IMR-90 (cell line): ENCODE data around the gene KMT2D. TPM values are rescaled to one million over a fixed set of nuclear protein-coding genes. Genes with fewer than 3 reads are reported as not detected.

Experiments used
- ATAC-seq: fragments of 200-7000 bp; cut with Tn5 transposase; 2 replicates; pipeline ENCODE4 v1.9.1; 2020; ENCODE audit warnings: low read depth, mild to moderate bottlenecking, moderate library complexity
- BruUV-seq: library from RNA; stranded (reverse); fragments of 400-500 nt; replicated peaks from 2 replicates; lab custom pipeline; 2021; lab: Mats Ljungman, UMichigan
- CTCF ChIA-PET: fragments of 300-600 bp; formaldehyde crosslinking; extraction: SDS; loops from one replicate; lab custom pipeline; 2021; ENCODE audit warnings: antibody characterized with exemption; lab: Yijun Ruan, JAX
- POLR2A ChIA-PET: fragments of 300-600 bp; sonication (Branson Sonifier 250); formaldehyde crosslinking; loops from one replicate; lab custom pipeline; 2022; ENCODE audit warnings: antibody characterized with exemption; ENCODE audit not compliant: unreplicated experiment; lab: Charles Lee
- DNase-seq: peaks from one replicate; pipeline ENCODE4 v3.0.0; 2013
- H2AFZ ChIP-seq: replicated peaks from 2 replicates; pipeline ENCODE3; 2013; ENCODE audit warnings: low read length, mild to moderate bottlenecking; ENCODE audit not compliant: poor library complexity
- H2AK5ac ChIP-seq: 2 replicates; pipeline ENCODE4 v1.6.1; 2013; ENCODE audit warnings: low read depth, low read length, inconsistent platforms
- H2AK9ac ChIP-seq: replicated peaks from 2 replicates; pipeline ENCODE3; 2013; ENCODE audit warnings: mild to moderate bottlenecking, low read depth, low read length, moderate library complexity; ENCODE audit not compliant: poor library complexity
- H2BK120ac ChIP-seq: 2 replicates; pipeline ENCODE4 v1.6.1; 2013; ENCODE audit warnings: low read depth, low read length, inconsistent platforms
- H2BK15ac ChIP-seq: 3 replicates; pipeline ENCODE4 v1.6.1; 2013; ENCODE audit warnings: low read depth, low read length, inconsistent platforms
- H2BK20ac ChIP-seq: 2 replicates; pipeline ENCODE4 v1.6.1; 2013; ENCODE audit warnings: low read depth, mild to moderate bottlenecking, inconsistent platforms, low read length, moderate library complexity
- H2BK5ac ChIP-seq: 2 replicates; pipeline ENCODE4 v1.6.1; 2013; ENCODE audit warnings: mild to moderate bottlenecking, low read depth, low read length, inconsistent platforms; ENCODE audit not compliant: poor library complexity, severe bottlenecking
- H3K14ac ChIP-seq: replicated peaks from 2 replicates; pipeline ENCODE4 v1.6.1; 2013; ENCODE audit warnings: low read depth, low read length, inconsistent platforms
- H3K18ac ChIP-seq: 2 replicates; pipeline ENCODE4 v1.6.1; 2013; ENCODE audit warnings: low read depth, low read length, control low read depth
- H3K23ac ChIP-seq: 2 replicates; pipeline ENCODE4 v1.6.1; 2013; ENCODE audit warnings: low read depth, low read length, inconsistent platforms
- H3K27ac ChIP-seq: 2 replicates; pipeline ENCODE4 v1.5.1; 2013; ENCODE audit warnings: mild to moderate bottlenecking, control low read depth, low read length; ENCODE audit not compliant: insufficient read depth
- H3K27me3 ChIP-seq: 2 replicates; pipeline ENCODE4 v1.6.1; 2013; ENCODE audit warnings: low read length; ENCODE audit not compliant: control insufficient read depth, insufficient read depth
- H3K36me3 ChIP-seq: 2 replicates; pipeline ENCODE4 v1.6.1; 2013; ENCODE audit warnings: low read length, mixed read lengths; ENCODE audit not compliant: control insufficient read depth, insufficient read depth
- H3K4ac ChIP-seq: 2 replicates; pipeline ENCODE4 v1.6.1; 2013; ENCODE audit warnings: low read depth, low read length, inconsistent platforms
- H3K4me1 ChIP-seq: 2 replicates; pipeline ENCODE4 v1.6.1; 2013; ENCODE audit warnings: low read length, mixed read lengths; ENCODE audit not compliant: control insufficient read depth, insufficient read depth
- H3K4me2 ChIP-seq: 2 replicates; pipeline ENCODE4 v1.6.1; 2013; ENCODE audit warnings: low read depth, mild to moderate bottlenecking, control low read depth, low read length, moderate library complexity
- H3K4me3 ChIP-seq: 2 replicates; pipeline ENCODE4 v1.5.1; 2013; ENCODE audit warnings: low read depth, mild to moderate bottlenecking, control low read depth, low read length, moderate library complexity; ENCODE audit not compliant: insufficient read depth
- H3K56ac ChIP-seq: 2 replicates; pipeline ENCODE4 v1.6.1; 2013; ENCODE audit warnings: low read length, inconsistent platforms; ENCODE audit not compliant: insufficient read depth; ENCODE audit errors: extremely low read depth
- H3K79me1 ChIP-seq, 2 experiments: 2 replicates each; pipeline ENCODE4 v1.6.1; 2013; ENCODE audit warnings: low read length in 2 of 2, inconsistent platforms in 1 of 2, low read depth in 1 of 2
- H3K9ac ChIP-seq: 2 replicates; pipeline ENCODE4 v1.6.1; 2013; ENCODE audit warnings: low read depth, low read length, control low read depth
- H3K9me1 ChIP-seq: 2 replicates; pipeline ENCODE4 v1.6.1; 2013; ENCODE audit warnings: low read length, inconsistent platforms; ENCODE audit not compliant: insufficient read depth
- H3K9me3 ChIP-seq: 2 replicates; pipeline ENCODE4 v1.6.1; 2013; ENCODE audit warnings: low read length; ENCODE audit not compliant: control insufficient read depth, insufficient read depth
- H4K20me1 ChIP-seq: 2 replicates; pipeline ENCODE4 v1.6.1; 2013; ENCODE audit warnings: low read length, inconsistent platforms; ENCODE audit not compliant: insufficient read depth
- H4K5ac ChIP-seq: 2 replicates; pipeline ENCODE4 v1.6.1; 2013; ENCODE audit warnings: mild to moderate bottlenecking, low read depth, low read length, control low read depth
- H4K8ac ChIP-seq, 2 experiments: 2 replicates each; pipeline ENCODE4 v1.6.1; 2013; ENCODE audit warnings: low read depth in 2 of 2, low read length in 2 of 2, control low read depth in 1 of 2, inconsistent platforms in 1 of 2
- H4K91ac ChIP-seq: 2 replicates; pipeline ENCODE4 v1.6.1; 2013; ENCODE audit warnings: low read depth, low read length, inconsistent platforms; ENCODE audit not compliant: insufficient read depth
- CEBPB ChIP-seq: IDR thresholded peaks from 2 replicates; pipeline ENCODE4 v1.6.1; 2012; ENCODE audit warnings: low read depth, low read length, improper control_type of control experiment
- CHD1 ChIP-seq: IDR thresholded peaks from 2 replicates; pipeline ENCODE4 v1.6.1; 2012; ENCODE audit warnings: low read depth, low read length, improper control_type of control experiment
- MXI1 ChIP-seq: IDR thresholded peaks from 2 replicates; pipeline ENCODE4 v1.6.1; 2012; ENCODE audit warnings: low read depth, mild to moderate bottlenecking, low read length, moderate library complexity, borderline replicate concordance
- RAD21 ChIP-seq: IDR thresholded peaks from 2 replicates; pipeline ENCODE4 v1.6.1; 2012; ENCODE audit warnings: low read length, improper control_type of control experiment
- RFX5 ChIP-seq: IDR thresholded peaks from 2 replicates; pipeline ENCODE4 v1.8.0; 2012; ENCODE audit warnings: low read depth, mild to moderate bottlenecking, low read length, moderate library complexity
- WGBS, 2 experiments: methylation state at CpG; one replicate each; pipeline versions ENCODE4 v1.1.5 to v1.1.7; 2013; ENCODE audit warnings: missing lambda C conversion rate in 2 of 2; ENCODE audit not compliant: insufficient read length in 1 of 2; ENCODE audit errors: extremely low coverage in 2 of 2; 5-methylcytosine and 5-hydroxymethylcytosine counted together
- dilution Hi-C: fragments of 300-500 bp; cut with HindIII; formaldehyde crosslinking; loops from one replicate; pipeline ENCODE4 v1.14.3; 2018; ENCODE audit warnings: low sequenced_read_pairs; ENCODE audit not compliant: unreplicated experiment
- in situ Hi-C: fragments of 300-500 bp; cut with MboI; formaldehyde crosslinking; loops from 3 replicates; pipeline ENCODE4 v1.14.3; 2019; ENCODE audit warnings: low sequenced_read_pairs, inconsistent platforms, mixed read lengths
- intact Hi-C: fragments of 100-400 bp; cut with micrococcal nuclease; formaldehyde crosslinking; loops from 2 replicates; pipeline ENCODE4 v1.10.0; 2022
- polyA plus RNA-seq, 3 experiments: library from polyadenylated mRNA; depleted of rRNA; stranded (reverse); fragments of >200 nt; gene quantifications; 2 replicates each; pipeline ENCODE4 v1.2.3, GENCODE V29; 2012; ENCODE audit warnings: low replicate concordance in 1 of 3
- total RNA-seq: library from RNA; depleted of rRNA; stranded (reverse); fragments of >200 nt; gene quantifications from 2 replicates; pipeline ENCODE4 v1.2.3, GENCODE V29; 2012
- TF ChIP-seq, protein P1 (sequence below): fragments of 150-350 bp; IDR thresholded peaks from 2 replicates; pipeline ENCODE4 v1.6.1; 2017; ENCODE audit warnings: mild to moderate bottlenecking, antibody characterized with exemption, low read length, low read depth

Gene KMT2D
- total and polyA plus RNA-seq, 2 of the 4 experiments (the other 2 are of a cell fraction), result 6.6 to 25.2 TPM

DNA sequence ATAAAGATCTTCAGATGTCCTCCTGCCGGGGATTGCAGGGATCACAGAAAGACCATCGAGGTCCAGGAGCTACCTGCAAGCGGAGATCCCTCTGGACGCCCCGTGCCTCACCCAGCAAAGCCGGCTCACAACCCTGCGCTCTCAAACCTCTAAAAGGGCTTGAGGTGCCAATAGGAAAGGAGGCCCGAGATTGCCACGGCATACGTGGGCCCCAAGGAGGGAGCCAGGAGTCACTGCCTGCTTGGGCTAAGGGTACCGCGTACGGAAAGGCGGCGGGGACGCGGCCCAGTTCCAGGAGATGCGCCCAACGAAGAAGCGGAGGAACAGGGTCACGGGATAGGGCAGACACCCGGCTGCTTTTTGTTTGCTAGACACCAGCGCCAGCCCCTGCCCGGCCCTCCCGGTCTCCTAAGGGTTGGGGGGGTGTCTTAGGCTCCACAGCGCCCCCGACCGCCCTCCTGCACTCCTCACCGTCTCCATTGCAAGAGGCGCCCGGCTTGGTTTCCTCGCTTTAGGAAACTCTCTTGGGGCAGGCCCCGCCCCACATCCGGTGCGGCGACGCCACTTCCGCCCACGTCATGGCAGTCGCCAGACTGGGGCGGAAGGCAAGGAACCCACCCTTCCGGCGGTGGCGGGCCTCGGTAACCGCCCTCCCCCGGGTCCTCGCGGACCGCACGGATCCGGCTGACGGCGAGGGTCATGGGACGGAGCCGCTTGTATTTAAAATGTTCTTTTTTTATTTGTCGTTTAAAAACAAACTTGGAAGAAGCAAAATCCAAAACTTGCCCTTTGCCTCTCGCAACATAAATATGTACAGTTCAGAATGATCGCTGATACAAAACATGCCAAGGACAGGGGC, 42.1 kb downstream of the KMT2D start, which contains the start of gene PRKAG1 (continued):
- TF ChIP-seq CEBPB, result peak; percentile 36; the same call in 1 of the 2 replicates
- 0 out of 2 replicates have a peak, but pooled peaks have one; percentile 69 for TF ChIP-seq CHD1
- no peak for TF ChIP-seq RFX5

DNA sequence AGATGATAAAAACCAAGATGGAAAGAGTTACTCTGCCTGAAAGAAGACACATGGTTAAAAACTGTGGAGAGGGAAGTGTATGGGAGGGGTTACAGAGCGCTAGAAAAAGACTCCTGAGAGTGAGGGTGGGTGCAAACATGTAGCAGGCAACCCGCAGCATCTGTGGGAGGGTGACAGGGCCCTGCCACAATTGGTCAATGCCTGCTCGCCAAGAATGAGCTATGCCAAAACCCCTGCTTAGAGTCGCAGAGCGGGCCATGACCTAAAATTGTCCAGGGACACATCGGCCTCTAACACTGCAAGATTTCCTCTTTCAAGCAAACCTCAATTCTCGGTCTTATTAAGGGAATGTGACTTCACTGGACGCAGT, 42.7 kb downstream of the KMT2D start:
- Histone ChIP-seq H3K18ac (peak overlapping the region; percentile 7), H3K79me1 (peaks cover 32 to 51% of the 10 kb centered on the region in 2 experiments), H4K8ac (peak overlapping the region; percentile 91 to 100), H3K27ac (peak overlapping the region; percentile 88), H2BK20ac (no peak overlapping the region), H3K9me3 (no peaks in the 10 kb centered on the region), H2BK15ac (no peak overlapping the region), H3K36me3 (peaks cover 21% of the 10 kb centered on the region), H2AFZ (peak overlapping the region; percentile 93), H3K4ac (peak overlapping the region; percentile 91), H3K4me2 (peak overlapping the region; percentile 93), H2BK120ac (0 out of 2 replicates have a peak overlapping the region, but pooled peaks have one; percentile 1), H3K14ac (peak overlapping the region; percentile 91), H4K91ac (peak overlapping the region; percentile 78), H2AK9ac (peak overlapping the region; percentile 93), H3K56ac (peak overlapping the region; percentile 84), H4K20me1 (peaks cover 8% of the 10 kb centered on the region; the same call in 1 of the 2 replicates), H3K23ac (peak overlapping the region; percentile 94), H4K5ac (peak overlapping the region; percentile 31), H2BK5ac (peak overlapping the region; percentile 50), H3K4me3 (peak overlapping the region; percentile 71), H3K4me1 (peaks cover 3% of the 10 kb centered on the region), H2AK5ac (peak overlapping the region; percentile 96), H3K27me3 (no peaks in the 10 kb centered on the region), H3K9me1 (peaks cover 4% of the 10 kb centered on the region), H3K9ac (peak overlapping the region; percentile 90)
- dilution Hi-C loops (no loop called here), in situ Hi-C loops (no loop called here), intact Hi-C loops (no loop called here)
- TF ChIP-seq MXI1 (0 out of 2 replicates have a peak, but pooled peaks have one; percentile 18), RAD21 (no peak)
- TF ChIP-seq, protein P1, sequence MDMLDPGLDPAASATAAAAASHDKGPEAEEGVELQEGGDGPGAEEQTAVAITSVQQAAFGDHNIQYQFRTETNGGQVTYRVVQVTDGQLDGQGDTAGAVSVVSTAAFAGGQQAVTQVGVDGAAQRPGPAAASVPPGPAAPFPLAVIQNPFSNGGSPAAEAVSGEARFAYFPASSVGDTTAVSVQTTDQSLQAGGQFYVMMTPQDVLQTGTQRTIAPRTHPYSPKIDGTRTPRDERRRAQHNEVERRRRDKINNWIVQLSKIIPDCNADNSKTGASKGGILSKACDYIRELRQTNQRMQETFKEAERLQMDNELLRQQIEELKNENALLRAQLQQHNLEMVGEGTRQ, result no peak
- no TSS peak for BruUV-seq
- ChIA-PET CTCF (interaction anchor here (0.6 to 1.0 kb wide), 2 partner anchors 10 to 12 kb away, joined by 3 to 5 read pairs; no protein-coding TSS in a partner anchor), POLR2A (no interaction called here)
- ATAC-seq (peak; percentile 19), DNase-seq (peak; percentile 46)
- 4% methylated on average over 5 of the region's 8 CpGs; no CpG with 5 or more reads in 1 of the 2 experiments for WGBS, 2 experiments
